Aorta (tissue), 5 donors: Measurements from ENCODE around the gene KIF6. TPM values are rescaled to one million over a fixed set of nuclear protein-coding genes. Genes with fewer than 3 reads are reported as not detected.

Experiments
- ATAC-seq: fragments of 200-7000 bp; cut with Tn5 transposase; one replicate; pipeline ENCODE4 v1.9.1; 2022; ENCODE audit warnings: moderate library complexity; ENCODE audit not compliant: low FRiP score
- DNase-seq, 2 donors: peaks; one replicate each; pipeline ENCODE4 v3.0.0-alpha.2; 2020
- H3K27ac ChIP-seq, 2 donors: one replicate each; pipeline ENCODE4 v1.5.1; 2013; ENCODE audit warnings: low read length in 2 of 2, mild to moderate bottlenecking in 2 of 2, moderate library complexity in 2 of 2, control low read depth in 1 of 2, inconsistent platforms in 1 of 2, low read depth in 1 of 2
- H3K27me3 ChIP-seq, 2 donors: one replicate each; pipeline ENCODE4 v1.6.1; 2013; ENCODE audit warnings: control low read depth in 1 of 2, low read length in 1 of 2, mild to moderate bottlenecking in 1 of 2, moderate library complexity in 1 of 2; ENCODE audit not compliant: insufficient read depth in 2 of 2, control insufficient read depth in 1 of 2
- H3K36me3 ChIP-seq, 2 donors: one replicate each; pipeline ENCODE4 v1.6.1; 2013; ENCODE audit warnings: control low read depth in 1 of 2, low read length in 1 of 2, mild to moderate bottlenecking in 1 of 2; ENCODE audit not compliant: insufficient read depth in 2 of 2, control insufficient read depth in 1 of 2
- H3K4me1 ChIP-seq, 2 donors: one replicate each; pipeline ENCODE4 v1.6.1; 2013; ENCODE audit warnings: low read length in 2 of 2, control low read depth in 1 of 2, mild to moderate bottlenecking in 1 of 2, moderate library complexity in 1 of 2; ENCODE audit not compliant: insufficient read depth in 2 of 2, control insufficient read depth in 1 of 2
- H3K4me3 ChIP-seq, 2 donors: one replicate each; pipeline ENCODE4 v1.5.1; 2013; ENCODE audit warnings: low read length in 2 of 2, control low read depth in 1 of 2, mild to moderate bottlenecking in 1 of 2
- H3K9me3 ChIP-seq: one replicate; pipeline ENCODE4 v1.6.1; 2013; ENCODE audit warnings: mild to moderate bottlenecking, low read length; ENCODE audit not compliant: control insufficient read depth
- WGBS, 2 donors: extraction: QIAGEN DNeasy Blood & Tissue Kit; methylation state at CpG; one replicate each; pipeline ENCODE4 v1.1.7; 2013; 5-methylcytosine and 5-hydroxymethylcytosine counted together
- intact Hi-C, 2 donors: fragments of 100-400 bp; cut with DNase I; formaldehyde crosslinking; loops; one replicate each; pipeline versions ENCODE4 v1.14.2 to v1.15.0; 2022
- polyA plus RNA-seq, 2 donors: library from polyadenylated mRNA; stranded (reverse); fragments of 200-250 nt; gene quantifications; one replicate each; pipeline ENCODE4 v1.2.3, GENCODE V29; 2013
- total RNA-seq, 2 donors: library from RNA; stranded (reverse); fragmentation: NEBNext Ultra II Directional; extraction: Animal tissue kit (Norgen Biotek cat#: 25700); gene quantifications; one replicate each; pipeline ENCODE4 v1.2.1, GENCODE V29; 2021
- donor health status: healthy with polysubstance abuse.
- donor health status: Bipolar disorder and iron deficiency.
- donor health status: DM: no; HTN: no; CAD: no.
- donor health status: DM: no; HTN: no; CAD: no.
- donor health status: DM: yes; HTN: yes; CAD: no.

Gene KIF6
- total and polyA plus RNA-seq, 4 donors, result 0.39 to 0.63 (median 0.42) TPM; not detected in 1

DNA sequence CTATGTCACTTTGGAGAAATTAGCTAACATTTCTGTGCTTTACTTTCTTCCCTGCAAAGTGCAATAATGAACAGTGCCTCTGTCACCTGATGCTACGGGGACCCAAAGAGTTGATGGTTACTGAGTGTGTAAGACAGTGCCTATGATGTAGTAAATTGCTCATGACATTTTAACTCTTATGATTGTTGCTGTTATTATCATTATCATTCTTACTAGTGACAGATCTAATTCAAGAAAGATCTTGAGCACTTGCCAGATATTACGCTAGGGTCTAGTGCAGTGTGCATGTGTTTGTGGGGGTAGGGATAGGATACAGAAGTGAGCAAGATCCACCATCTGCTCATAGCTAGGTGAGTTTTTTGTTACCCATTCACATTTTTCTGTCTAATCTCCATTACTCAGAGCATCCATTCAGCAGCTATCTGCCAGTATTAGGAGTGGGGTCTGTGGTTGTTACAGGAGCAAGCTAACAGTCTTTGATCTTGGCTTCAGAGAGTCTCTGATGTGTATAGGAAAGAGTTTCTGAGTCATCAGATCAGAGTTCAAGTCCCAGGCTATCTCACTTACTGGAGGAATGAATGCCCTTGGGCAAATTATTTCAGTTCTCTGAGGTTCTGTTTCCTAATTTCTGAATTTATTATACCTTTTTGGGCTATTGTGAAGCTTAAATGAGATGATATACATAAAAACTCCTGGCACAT is 33.8 kb upstream of the KIF6 start:
- H3K9me3 ChIP-seq, result no peaks in the 10 kb centered on the region
- no peak for DNase-seq
- 94 to 97% methylated on average over 2 of the region's 2 CpGs for WGBS, 2 donors
- H3K36me3 ChIP-seq, result no peaks in the 10 kb centered on the region
- H3K27ac ChIP-seq, result no peak overlapping the region
- peaks cover 0 to 6% of the 10 kb centered on the region in 2 donors for H3K4me1 ChIP-seq
- no peak for ATAC-seq
- intact Hi-C loops, result no loop called here
- no peaks in the 10 kb centered on the region for H3K27me3 ChIP-seq
- no peak overlapping the region for H3K4me3 ChIP-seq

DNA sequence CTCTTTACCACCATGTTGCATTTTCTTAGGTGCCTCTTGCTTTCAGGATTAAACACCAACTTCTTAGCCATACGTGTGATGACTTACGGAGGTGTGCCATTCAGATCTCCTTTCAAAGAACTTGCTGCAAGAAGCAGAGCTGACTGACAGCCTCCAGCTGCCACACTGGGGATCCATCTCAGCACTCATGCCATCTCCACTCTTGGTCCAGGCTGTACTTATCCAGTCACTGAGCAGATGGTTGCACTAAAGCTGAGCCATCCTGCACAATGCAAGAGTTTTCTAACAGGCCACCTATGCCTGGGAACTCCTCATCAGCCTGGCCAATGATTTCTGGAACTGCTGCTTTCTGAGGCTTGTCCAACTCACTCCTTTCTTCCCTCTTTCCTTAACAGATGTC is 31.4 kb upstream of the KIF6 start:
- peaks cover 6% of the 10 kb centered on the region in 2 donors for H3K4me1 ChIP-seq
- no peaks in the 10 kb centered on the region for H3K36me3 ChIP-seq
- WGBS, 2 donors, result 96 to 99% methylated on average over 2 of the region's 2 CpGs
- intact Hi-C loops, result no loop called here
- H3K9me3 ChIP-seq, result no peaks in the 10 kb centered on the region
- H3K4me3 ChIP-seq, result no peak overlapping the region
- DNase-seq (no peak), ATAC-seq (no peak)
- no peak overlapping the region for H3K27ac ChIP-seq
- no peaks in the 10 kb centered on the region for H3K27me3 ChIP-seq

DNA sequence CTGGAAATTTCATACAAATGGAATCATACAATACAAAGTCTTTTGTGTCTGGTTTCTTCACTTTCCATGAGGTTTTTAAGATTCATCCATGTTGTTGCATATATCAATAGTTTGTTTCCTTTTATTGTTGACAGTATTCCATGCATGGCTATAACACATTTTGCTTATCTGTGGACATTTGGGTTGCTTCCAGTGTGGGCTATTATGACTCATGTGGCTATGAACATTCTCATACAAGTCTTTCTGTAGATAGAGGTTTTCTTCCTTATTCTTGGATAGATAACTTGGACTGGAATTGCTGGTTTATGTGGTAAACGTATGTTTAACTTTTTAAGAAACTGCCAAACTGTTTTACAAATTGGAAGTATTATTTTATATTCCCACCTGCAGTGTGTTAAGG is 30.0 kb upstream of the KIF6 start:
- H3K27me3 ChIP-seq, result no peaks in the 10 kb centered on the region
- ATAC-seq (no peak), DNase-seq (no peak)
- H3K4me3 ChIP-seq, result no peak overlapping the region
- 13 to 18% methylated on average over 1 of the region's 1 CpG for WGBS, 2 donors
- H3K4me1 ChIP-seq, result peaks cover 6% of the 10 kb centered on the region in 2 donors
- intact Hi-C loops, result no loop called here
- no peaks in the 10 kb centered on the region for H3K9me3 ChIP-seq
- H3K27ac ChIP-seq, result no peak overlapping the region
- H3K36me3 ChIP-seq, result no peaks in the 10 kb centered on the region

DNA sequence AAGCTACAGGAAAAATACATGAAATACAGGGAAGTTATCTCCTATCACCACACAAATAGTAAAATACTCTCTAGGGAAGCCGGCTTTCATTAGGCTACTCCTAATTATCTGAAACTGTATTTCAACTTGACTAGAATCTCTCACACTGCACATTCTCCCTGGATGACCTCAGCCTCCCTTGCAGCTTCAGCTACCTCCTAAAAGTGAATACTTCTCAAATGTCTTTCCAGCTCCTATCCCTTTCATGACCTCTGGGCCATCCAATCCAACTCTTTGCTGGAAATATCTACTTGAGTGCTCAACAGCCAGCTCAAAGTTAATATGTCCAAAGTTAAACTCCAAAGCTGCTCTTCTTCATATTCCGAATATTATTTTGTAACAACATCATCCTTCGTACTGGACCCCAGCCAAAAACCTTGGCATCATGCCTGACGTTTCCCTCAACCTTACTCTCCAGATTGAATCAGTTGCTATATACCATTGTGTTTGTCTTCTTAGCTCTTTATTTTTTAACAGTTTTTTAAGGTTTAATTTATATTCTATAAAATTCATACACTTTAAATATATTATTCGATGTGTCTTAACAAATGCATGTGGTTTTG is 29.4 kb upstream of the KIF6 start:
- Histone ChIP-seq H3K36me3 (no peaks in the 10 kb centered on the region), H3K4me1 (peaks cover 3 to 6% of the 10 kb centered on the region in 2 donors), H3K4me3 (no peak overlapping the region), H3K27ac (peak overlapping the region; percentile 57 to 60), H3K27me3 (no peaks in the 10 kb centered on the region), H3K9me3 (no peaks in the 10 kb centered on the region)
- no peak for ATAC-seq
- 46 to 49% methylated on average over 5 of the region's 5 CpGs for WGBS, 2 donors
- DNase-seq, result no peak
- intact Hi-C loops, result no loop called here

DNA sequence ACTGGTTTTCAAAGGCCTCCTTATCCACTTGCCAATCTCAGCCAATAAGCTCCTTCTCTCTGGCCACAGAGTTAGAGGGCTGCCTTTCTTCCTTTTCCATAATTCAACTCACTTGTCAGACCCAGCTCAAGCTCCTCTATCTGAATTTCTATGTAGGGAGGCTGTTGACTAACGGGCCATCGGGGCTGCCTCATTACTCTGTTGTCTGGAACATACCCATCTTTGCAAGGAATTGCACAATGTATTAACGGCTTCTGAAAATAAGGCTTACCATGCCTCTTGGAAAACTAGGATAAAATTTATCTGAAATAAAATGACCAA is 28.5 kb upstream of the KIF6 start:
- Histone ChIP-seq H3K36me3 (no peaks in the 10 kb centered on the region), H3K27me3 (no peaks in the 10 kb centered on the region), H3K4me3 (no peak overlapping the region), H3K9me3 (no peaks in the 10 kb centered on the region), H3K27ac (peak overlapping the region; percentile 15 to 74), H3K4me1 (peaks cover 2 to 6% of the 10 kb centered on the region in 2 donors)
- peak; percentile 90 for ATAC-seq
- 2 to 3% methylated on average over 3 of the region's 3 CpGs for WGBS, 2 donors
- intact Hi-C loops, result no loop called here
- no peak for DNase-seq

DNA sequence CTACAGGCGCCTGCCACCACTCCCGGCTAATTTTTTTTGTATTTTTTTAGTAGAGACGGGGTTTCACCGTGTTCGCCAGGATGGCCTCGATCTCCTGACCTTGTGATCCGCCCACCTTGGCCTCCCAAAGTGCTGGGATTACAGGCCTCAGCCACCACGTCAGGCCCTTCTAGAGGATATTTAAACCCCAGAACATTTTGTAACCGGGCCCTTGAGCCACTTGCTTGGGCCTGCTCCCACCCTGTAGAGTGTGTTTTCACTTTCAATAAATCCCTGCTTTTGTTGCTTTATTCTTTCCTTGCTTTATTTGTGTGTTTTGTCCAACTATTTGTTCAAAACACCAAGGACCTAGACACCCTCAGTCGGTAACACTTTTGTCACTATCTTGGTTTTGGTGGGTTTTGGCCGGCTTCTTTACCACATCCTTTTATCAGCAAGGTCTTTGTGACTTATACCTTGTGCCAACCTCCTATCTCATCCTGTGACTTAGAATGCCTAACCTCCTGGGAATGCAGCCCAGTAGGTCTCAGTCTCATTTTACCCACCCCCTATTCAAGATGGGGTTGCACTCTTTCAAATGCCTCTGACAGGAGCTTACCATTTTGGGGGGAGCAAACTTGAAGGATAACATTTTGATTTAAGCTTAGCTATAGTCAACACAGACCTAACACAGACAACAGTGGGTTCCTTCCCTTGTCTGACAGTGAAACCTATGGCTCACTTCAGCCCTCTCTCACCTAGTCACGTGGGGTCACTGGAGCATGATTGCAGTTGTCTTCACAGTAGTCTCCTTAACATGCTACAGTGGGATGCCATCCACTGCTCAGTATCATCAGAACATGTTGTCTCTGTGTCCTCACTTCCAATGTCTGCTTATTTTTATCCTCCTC is 27.9 kb upstream of the KIF6 start:
- DNase-seq, result no peak

DNA sequence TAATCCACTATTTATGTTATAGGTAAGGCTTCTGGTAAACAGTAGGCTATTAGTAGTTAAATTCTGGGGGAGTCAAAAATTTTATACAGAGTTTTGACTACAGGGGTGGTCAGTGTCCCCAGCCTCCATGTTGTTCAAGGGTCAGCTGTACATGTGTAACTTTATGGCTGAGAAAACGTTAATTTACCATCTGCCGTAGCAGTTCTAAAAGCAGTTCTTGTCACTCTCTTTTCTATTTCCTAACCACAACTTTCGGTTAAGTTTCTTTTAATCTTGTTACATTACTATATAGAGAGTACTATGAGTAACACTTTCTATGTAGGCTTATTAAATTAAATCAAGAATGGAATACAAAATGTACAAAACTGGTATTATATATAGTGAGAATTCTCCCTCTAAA is 21.6 kb upstream of the KIF6 start:
- ATAC-seq, result no peak
- no peak for DNase-seq
- intact Hi-C loops, result no loop called here
- Histone ChIP-seq H3K4me1 (no peaks in the 10 kb centered on the region), H3K4me3 (no peak overlapping the region), H3K27me3 (no peaks in the 10 kb centered on the region), H3K9me3 (no peaks in the 10 kb centered on the region), H3K36me3 (no peaks in the 10 kb centered on the region), H3K27ac (no peak overlapping the region)
- 89 to 96% methylated on average over 3 of the region's 3 CpGs for WGBS, 2 donors

More for the DNA sequence above, 27.9 kb upstream of the KIF6 start:
- no peak for ATAC-seq
- Histone ChIP-seq H3K4me1 (peaks cover 2 to 6% of the 10 kb centered on the region in 2 donors), H3K36me3 (no peaks in the 10 kb centered on the region), H3K27ac (peak overlapping the region in 1 of 2 donors; percentile 74), H3K9me3 (no peaks in the 10 kb centered on the region), H3K27me3 (no peaks in the 10 kb centered on the region), H3K4me3 (no peak overlapping the region)
- 67 to 71% methylated on average over 12 of the region's 12 CpGs for WGBS, 2 donors
- intact Hi-C loops, result no loop called here

DNA sequence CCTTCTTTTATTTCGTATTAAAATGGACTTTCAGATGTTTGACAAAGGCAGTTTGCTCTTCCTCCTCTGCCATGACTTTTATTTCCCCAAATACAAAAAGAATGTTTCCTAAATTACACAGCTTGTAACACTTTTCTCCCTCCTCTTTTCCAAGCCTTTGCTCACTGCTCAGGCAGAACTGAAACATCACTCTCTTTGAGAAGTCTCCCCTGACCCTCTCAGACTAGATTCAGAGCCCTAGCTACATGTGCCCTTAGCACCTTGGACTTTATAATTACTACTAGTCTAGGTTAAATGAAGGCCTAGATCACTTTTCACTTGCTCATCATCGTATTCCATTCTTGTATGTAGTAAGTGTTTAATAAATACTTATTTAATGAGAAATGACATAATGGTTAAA is 8.5 kb upstream of the KIF6 start:
- 88 to 91% methylated on average over 2 of the region's 2 CpGs for WGBS, 2 donors

More for the DNA sequence above, 8.5 kb upstream of the KIF6 start:
- Histone ChIP-seq H3K27me3 (no peaks in the 10 kb centered on the region), H3K4me3 (no peak overlapping the region), H3K9me3 (no peaks in the 10 kb centered on the region), H3K27ac (no peak overlapping the region), H3K4me1 (no peaks in the 10 kb centered on the region), H3K36me3 (no peaks in the 10 kb centered on the region)
- intact Hi-C loops, result no loop called here
- no peak for DNase-seq
- no peak for ATAC-seq
